Activated T-cell treated with anti-CD3 and anti-CD28 coated beads, Interleukin-2, amount 50 U/mL, for 4 hours (primary cell): Measurements from ENCODE around the gene ATRN. TPM values are rescaled to one million over a fixed set of nuclear protein-coding genes. Genes with fewer than 3 reads are reported as not detected.
"Not testable (repeated sequence)": the region's sequence is repeated elsewhere in the genome, so short reads cannot be mapped to it uniquely, and the experiment has no call there.

Experiments used
- ATAC-seq, 2 donors: fragments of 200-7000 bp; cut with Tn5 transposase; one replicate each; pipeline ENCODE4 v1.10.0; 2021
- DNase-seq: peaks from one replicate; pipeline ENCODE4 v3.0.0-alpha.2; 2020
- H3K27me3 Mint-ChIP-seq: one replicate; pipeline ENCODE4 v1.8.0; 2021; ENCODE audit warnings: low read depth, mixed read lengths
- H3K36me3 Mint-ChIP-seq: one replicate; pipeline ENCODE4 v1.8.0; 2022; ENCODE audit warnings: mixed read lengths; ENCODE audit not compliant: insufficient read depth
- H3K4me1 Mint-ChIP-seq: one replicate; pipeline ENCODE4 v1.8.0; 2021; ENCODE audit warnings: low read depth, mixed read lengths
- H3K4me3 Mint-ChIP-seq: one replicate; pipeline ENCODE4 v1.8.0; 2021; ENCODE audit warnings: mild to moderate bottlenecking, moderate library complexity, mixed read lengths
- H3K9me3 Mint-ChIP-seq: one replicate; pipeline ENCODE4 v1.8.0; 2021; ENCODE audit warnings: mixed read lengths
- total RNA-seq, 3 donors: library from RNA; stranded (reverse); gene quantifications; one replicate each; pipeline ENCODE4 v1.2.1, GENCODE V29; 2021

ATRN gene
- 10 to 100 TPM; 12.3 to 12.5 (median 12.3) TPM for total RNA-seq

- H3K36me3 Mint-ChIP-seq: no peaks in the 10 kb centered on the region
- peaks cover 3% of the 10 kb centered on the region for H3K27me3 Mint-ChIP-seq
- peak; percentile 91 to 93 for ATAC-seq
- DNase-seq: peak; percentile 85
- H3K9me3 Mint-ChIP-seq: no peaks in the 10 kb centered on the region
- H3K4me1 Mint-ChIP-seq: peaks cover 33% of the 10 kb centered on the region
- H3K4me3 Mint-ChIP-seq: peak within 1 kb of the TSS; percentile 95
These were observed at the start of gene ATRN for GRCh38 chr20:3470627-3471396. TSS of gene ATRN (plus strand) at chr20:3471018. CDS start at chr20:3471108, 90 bp downstream.

DNA sequence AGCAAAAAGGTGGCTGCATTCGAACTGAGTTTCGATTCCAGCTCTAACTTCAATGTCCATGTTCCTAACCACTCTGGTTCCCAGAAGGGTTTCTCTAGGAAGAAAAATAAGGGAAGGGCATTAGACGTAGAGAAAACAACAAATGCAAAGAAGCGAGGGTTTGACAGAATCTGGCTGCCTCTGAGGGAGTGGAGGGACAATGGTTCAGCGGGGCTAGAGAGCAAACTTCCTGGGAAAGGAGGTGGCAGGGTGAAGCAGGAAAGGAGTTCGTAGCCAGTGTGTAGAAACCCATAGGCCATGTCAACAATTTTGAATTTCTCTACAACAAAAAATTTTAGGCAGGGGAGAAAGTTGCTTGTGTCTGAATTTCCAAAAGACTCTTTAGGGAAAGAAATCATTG, 48.8 kb upstream of the ATRN start:
- ATAC-seq (no peak), DNase-seq (no peak)
- Mint-ChIP-seq H3K4me3 (no peak overlapping the region), H3K36me3 (no peaks in the 10 kb centered on the region), H3K4me1 (peaks cover 8% of the 10 kb centered on the region), H3K9me3 (no peaks in the 10 kb centered on the region), H3K27me3 (peaks cover 2% of the 10 kb centered on the region)

DNA sequence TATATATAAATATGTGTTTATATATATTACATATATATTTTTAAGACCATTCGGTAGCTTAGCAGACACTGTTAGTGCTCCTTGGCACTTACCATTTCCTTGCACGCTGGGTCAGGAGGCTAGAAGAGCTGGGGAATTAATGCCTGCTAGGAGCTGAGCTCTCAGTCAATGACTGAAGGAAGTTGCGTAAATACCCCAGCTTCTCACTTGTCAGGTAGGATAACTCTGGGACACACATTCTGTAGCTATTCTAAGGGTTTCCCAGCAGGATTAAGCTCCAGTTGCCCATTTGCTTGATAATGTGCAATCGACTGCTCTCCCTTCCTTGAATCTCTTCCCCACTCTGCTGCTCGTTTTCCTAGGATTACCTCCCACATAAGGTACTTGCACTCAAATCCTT, 47.7 kb upstream of the ATRN start:
- Mint-ChIP-seq H3K4me1 (peaks cover 8% of the 10 kb centered on the region), H3K36me3 (no peaks in the 10 kb centered on the region), H3K27me3 (peaks cover 2% of the 10 kb centered on the region), H3K9me3 (no peaks in the 10 kb centered on the region), H3K4me3 (no peak overlapping the region)
- DNase-seq: no peak
- ATAC-seq: no peak

DNA sequence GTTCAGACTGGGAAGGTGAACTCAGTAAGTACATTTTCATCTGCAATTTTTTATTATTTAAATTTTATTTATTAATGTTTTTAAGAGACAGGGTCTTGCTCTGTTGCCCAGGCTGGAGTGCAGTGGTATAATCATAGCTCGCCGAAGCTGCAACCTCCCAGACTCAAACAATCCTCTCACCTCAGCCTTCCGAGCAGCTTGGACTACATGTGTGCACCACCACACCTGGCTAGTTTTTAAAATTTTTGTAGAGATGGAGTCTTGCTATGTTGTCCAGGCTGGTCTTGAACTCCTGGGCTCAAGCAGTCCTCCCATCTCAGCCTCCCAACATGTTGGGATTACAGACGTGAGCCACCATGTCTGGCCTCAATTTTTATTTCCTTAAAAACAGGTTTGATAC, 44.1 kb upstream of the ATRN start:
- not testable (repeated sequence) for H3K9me3 Mint-ChIP-seq, ATAC-seq, H3K36me3 Mint-ChIP-seq, H3K27me3 Mint-ChIP-seq, DNase-seq, H3K4me1 Mint-ChIP-seq, H3K4me3 Mint-ChIP-seq

GRCh38 chr20:3430376-3431069, 40.3 kb upstream of the ATRN start:
- DNase-seq (no peak), ATAC-seq (peak in 1 of 2 donors; percentile 18)
- Mint-ChIP-seq H3K9me3 (no peaks in the 10 kb centered on the region), H3K27me3 (peaks cover 3% of the 10 kb centered on the region), H3K36me3 (no peaks in the 10 kb centered on the region), H3K4me3 (no peak overlapping the region), H3K4me1 (no peaks in the 10 kb centered on the region)

- Mint-ChIP-seq H3K27me3 (peaks cover 3% of the 10 kb centered on the region), H3K4me1 (no peaks in the 10 kb centered on the region), H3K4me3 (no peak overlapping the region), H3K36me3 (no peaks in the 10 kb centered on the region), H3K9me3 (no peaks in the 10 kb centered on the region)
- ATAC-seq: no peak
- no peak for DNase-seq
These were observed 39.7 kb upstream of the ATRN start for GRCh38 chr20:3431109-3431508.

- peaks cover 3% of the 10 kb centered on the region for H3K27me3 Mint-ChIP-seq
- no peaks in the 10 kb centered on the region for H3K9me3 Mint-ChIP-seq
- no peak for ATAC-seq
- no peak overlapping the region for H3K4me3 Mint-ChIP-seq
- DNase-seq: no peak
- no peaks in the 10 kb centered on the region for H3K4me1 Mint-ChIP-seq
- no peaks in the 10 kb centered on the region for H3K36me3 Mint-ChIP-seq
These were observed 38.0 kb upstream of the ATRN start for GRCh38 chr20:3432844-3433243.

- Mint-ChIP-seq H3K36me3 (no peaks in the 10 kb centered on the region), H3K4me1 (no peaks in the 10 kb centered on the region), H3K27me3 (peaks cover 7% of the 10 kb centered on the region), H3K9me3 (no peaks in the 10 kb centered on the region), H3K4me3 (no peak overlapping the region)
- ATAC-seq (no peak), DNase-seq (no peak)
These were observed 37.1 kb upstream of the ATRN start for GRCh38 chr20:3433744-3434143.

- H3K9me3 Mint-ChIP-seq: no peaks in the 10 kb centered on the region
- H3K27me3 Mint-ChIP-seq: peaks cover 5% of the 10 kb centered on the region
- H3K4me3 Mint-ChIP-seq: no peak overlapping the region
- no peaks in the 10 kb centered on the region for H3K36me3 Mint-ChIP-seq
- ATAC-seq: no peak
- H3K4me1 Mint-ChIP-seq: no peaks in the 10 kb centered on the region
- no peak for DNase-seq
These were observed 36.6 kb upstream of the ATRN start for GRCh38 chr20:3434232-3434631.

- no peak for ATAC-seq
- Mint-ChIP-seq H3K4me1 (no peaks in the 10 kb centered on the region), H3K9me3 (no peaks in the 10 kb centered on the region), H3K27me3 (peaks cover 9% of the 10 kb centered on the region), H3K36me3 (no peaks in the 10 kb centered on the region), H3K4me3 (no peak overlapping the region)
- no peak for DNase-seq
These were observed 33.8 kb upstream of the ATRN start for GRCh38 chr20:3436864-3437574.

- Mint-ChIP-seq H3K9me3 (no peaks in the 10 kb centered on the region), H3K4me1 (no peaks in the 10 kb centered on the region), H3K36me3 (no peaks in the 10 kb centered on the region), H3K4me3 (no peak overlapping the region), H3K27me3 (peaks cover 5% of the 10 kb centered on the region)
- ATAC-seq (no peak), DNase-seq (no peak)
These were observed 24.0 kb upstream of the ATRN start for GRCh38 chr20:3446779-3447178.

DNA sequence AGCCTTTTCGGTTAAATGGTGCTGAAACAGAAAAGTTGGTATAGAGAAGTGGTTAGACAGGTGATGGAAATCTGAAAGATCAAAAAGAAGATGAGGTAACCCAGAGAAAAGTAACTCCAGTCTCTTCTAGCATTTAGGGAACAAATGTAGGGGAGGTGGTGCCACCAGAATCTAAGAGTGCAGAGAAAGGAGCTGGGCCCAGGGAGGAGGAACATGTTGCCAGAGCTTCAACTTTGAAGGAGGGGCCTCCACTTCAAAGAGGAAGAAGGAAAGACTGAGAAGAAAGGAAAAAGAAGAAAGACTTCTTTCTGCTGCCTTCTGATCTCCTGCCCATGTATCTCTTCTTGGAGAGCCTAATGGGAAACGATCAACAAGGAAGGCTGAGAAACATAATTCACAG, 23.5 kb upstream of the ATRN start:
- Mint-ChIP-seq H3K4me3 (no peak overlapping the region), H3K9me3 (no peaks in the 10 kb centered on the region), H3K27me3 (peaks cover 5% of the 10 kb centered on the region), H3K4me1 (no peaks in the 10 kb centered on the region), H3K36me3 (no peaks in the 10 kb centered on the region)
- ATAC-seq (no peak), DNase-seq (no peak)

DNA sequence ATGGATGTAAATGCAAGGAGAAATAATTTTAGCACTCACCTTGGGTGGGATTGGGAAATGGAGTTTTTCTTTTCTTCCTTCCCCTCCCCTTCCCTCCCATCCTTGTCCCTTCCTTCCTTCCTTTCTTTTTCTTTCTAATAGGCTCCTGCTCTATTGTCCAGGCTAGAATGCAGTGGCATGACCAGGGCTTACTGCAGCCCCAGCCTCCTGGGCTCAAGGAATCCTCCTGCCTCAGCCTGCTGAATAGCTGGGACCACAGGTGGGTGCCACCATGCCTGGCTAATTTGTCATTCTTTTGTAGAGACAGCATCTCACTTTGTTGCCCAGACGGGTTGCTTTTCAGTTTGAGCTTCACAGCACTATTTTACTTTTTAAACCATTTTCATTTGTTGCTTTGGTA, 21.5 kb upstream of the ATRN start:
- no peaks in the 10 kb centered on the region for H3K9me3 Mint-ChIP-seq
- H3K4me1 Mint-ChIP-seq: no peaks in the 10 kb centered on the region
- DNase-seq (no peak), ATAC-seq (no peak)
- H3K27me3 Mint-ChIP-seq: peaks cover 5% of the 10 kb centered on the region
- no peak overlapping the region for H3K4me3 Mint-ChIP-seq
- no peaks in the 10 kb centered on the region for H3K36me3 Mint-ChIP-seq

DNA sequence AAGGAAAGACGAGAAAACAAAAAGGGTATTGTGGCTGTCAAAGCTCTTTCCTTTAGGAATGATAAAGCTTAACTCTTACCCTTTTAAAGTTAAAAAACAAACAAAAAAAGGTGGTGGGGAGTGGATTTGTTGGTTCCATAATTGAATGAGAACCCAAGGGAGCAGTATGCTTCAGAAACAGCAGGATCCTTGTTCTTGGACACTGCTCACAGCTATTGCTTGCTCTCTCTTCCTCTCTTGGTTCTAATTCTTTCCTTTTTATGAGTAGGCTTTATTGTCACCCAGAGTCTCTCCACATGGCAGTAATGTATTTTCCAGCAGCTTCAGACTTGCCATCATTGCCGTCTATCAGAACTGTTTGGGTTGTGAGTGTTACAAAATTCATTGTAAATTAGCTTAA, 18.7 kb upstream of the ATRN start:
- no peak for ATAC-seq
- Mint-ChIP-seq H3K27me3 (peaks cover 5% of the 10 kb centered on the region), H3K4me3 (no peak overlapping the region), H3K36me3 (no peaks in the 10 kb centered on the region), H3K4me1 (no peaks in the 10 kb centered on the region), H3K9me3 (no peaks in the 10 kb centered on the region)
- DNase-seq: no peak

GRCh38 chr20:3452690-3453089, 18.1 kb upstream of the ATRN start:
- ATAC-seq (no peak), DNase-seq (no peak)
- H3K36me3 Mint-ChIP-seq: no peaks in the 10 kb centered on the region
- H3K4me3 Mint-ChIP-seq: no peak overlapping the region
- peaks cover 5% of the 10 kb centered on the region for H3K27me3 Mint-ChIP-seq
- H3K9me3 Mint-ChIP-seq: no peaks in the 10 kb centered on the region
- H3K4me1 Mint-ChIP-seq: no peaks in the 10 kb centered on the region
